Measurements from ENCODE around the gene HDAC7. TPM values are rescaled to one million over a fixed set of nuclear protein-coding genes. Genes with fewer than 3 reads are reported as not detected.
A peak's percentile ranks its signal among the peaks of the same experiment; 100 is the strongest.
"Not testable (repeated sequence)": the region's sequence is repeated elsewhere in the genome, so short reads cannot be mapped to it uniquely, and the experiment has no call there.

HDAC7 gene
- total and polyA plus RNA-seq, 7 experiments from 2014 or later = 16.7 to 194 (median 153) TPM

- Mint-ChIP-seq H3K36me3 (peaks cover 0 to 11% (median 3%) of the 10 kb centered on the region in 5 donors), H3K9me3 (no peaks in the 10 kb centered on the region), H3K27ac (peak overlapping the region in 1 of 9 donors; percentile 18), H3K4me1 (peaks cover 0 to 18% (median 0%) of the 10 kb centered on the region in 7 donors), H3K27me3 (no peaks in the 10 kb centered on the region), H3K4me3 (no peak overlapping the region)
- intact Hi-C loops (cut with micrococcal nuclease) = no loop called here
- Histone ChIP-seq H3K27me3 (ENCODE audit: control insufficient read depth in 2 of 2, insufficient read depth in 2 of 2, low read length in 2 of 2) (no peaks in the 10 kb centered on the region), H3K27ac (ENCODE audit: low read depth, low read length) (no peak overlapping the region), H3K4me3 (ENCODE audit: low read length) (no peak overlapping the region), H3K4me1 (ENCODE audit: control insufficient read depth in 2 of 2, insufficient read depth in 2 of 2, low read length in 2 of 2) (no peaks in the 10 kb centered on the region), H3K9me3 (ENCODE audit: control insufficient read depth in 2 of 3, low read length in 3 of 3) (no peaks in the 10 kb centered on the region), H3K36me3 (ENCODE audit: control insufficient read depth in 2 of 3, insufficient read depth in 3 of 3, low read length in 3 of 3) (no peaks in the 10 kb centered on the region)
- DNase-seq (no peak), ATAC-seq (no peak)
- ChIA-PET CTCF (interaction anchor here (13.3 to 20.1 kb wide), 3 partner anchors 32 to 99 kb away, joined by 167 to 539 read pairs (median 330); partner anchors contain the start of genes HDAC7 and SLC48A1), POLR2A (interaction anchor here (0.9 kb wide), 1 partner anchor 10 kb away, joined by 3 read pairs; no protein-coding TSS in a partner anchor)
These were observed 23.7 kb upstream of the HDAC7 start for GRCh38 chr12:47843226-47843980.

DNA sequence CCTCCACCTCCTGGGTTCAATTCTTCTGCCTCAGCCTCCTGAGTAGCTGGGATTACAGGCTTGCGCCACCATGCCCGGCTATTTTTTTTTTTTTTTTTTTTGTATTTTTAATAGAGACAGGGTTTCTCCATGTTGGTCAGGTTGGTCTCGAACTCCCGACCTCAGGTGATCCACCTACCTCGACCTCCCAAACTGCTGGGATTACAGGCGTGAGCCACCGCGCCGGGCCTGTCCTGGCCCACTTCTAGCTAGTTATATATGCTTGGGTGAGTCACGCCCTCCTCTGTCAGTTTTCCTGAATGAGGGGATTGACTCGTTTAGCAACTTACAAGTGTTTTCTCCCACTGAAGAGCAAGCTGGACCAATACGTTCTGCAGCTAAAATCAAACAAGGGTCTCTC, 22.8 kb upstream of the HDAC7 start:
- H3K4me3 Mint-ChIP-seq; H3K36me3 Mint-ChIP-seq; intact Hi-C loops (cut with micrococcal nuclease); H3K4me1 ChIP-seq (ENCODE audit: control insufficient read depth in 2 of 2, insufficient read depth in 2 of 2, low read length in 2 of 2); H3K27me3 ChIP-seq (ENCODE audit: control insufficient read depth in 2 of 2, insufficient read depth in 2 of 2, low read length in 2 of 2); H3K27ac Mint-ChIP-seq; H3K27me3 Mint-ChIP-seq; H3K27ac ChIP-seq (ENCODE audit: low read depth, low read length); H3K9me3 ChIP-seq (ENCODE audit: control insufficient read depth in 2 of 3, low read length in 3 of 3); DNase-seq; H3K9me3 Mint-ChIP-seq; H3K4me3 ChIP-seq (ENCODE audit: low read length); H3K36me3 ChIP-seq (ENCODE audit: control insufficient read depth in 2 of 3, insufficient read depth in 3 of 3, low read length in 3 of 3); ATAC-seq: not testable (repeated sequence)
- peaks cover 2 to 27% (median 5%) of the 10 kb centered on the region in 7 donors for H3K4me1 Mint-ChIP-seq
- ChIA-PET POLR2A (interaction anchor here (0.5 to 0.6 kb wide), 2 partner anchors 102 to 829 kb away, joined by 3 to 4 read pairs; no protein-coding TSS in a partner anchor), CTCF (interaction anchor here (7.7 to 20.1 kb wide), 4 partner anchors 31 to 98 kb away, joined by 66 to 539 read pairs (median 248); partner anchors contain the start of genes HDAC7 and SLC48A1)

DNA sequence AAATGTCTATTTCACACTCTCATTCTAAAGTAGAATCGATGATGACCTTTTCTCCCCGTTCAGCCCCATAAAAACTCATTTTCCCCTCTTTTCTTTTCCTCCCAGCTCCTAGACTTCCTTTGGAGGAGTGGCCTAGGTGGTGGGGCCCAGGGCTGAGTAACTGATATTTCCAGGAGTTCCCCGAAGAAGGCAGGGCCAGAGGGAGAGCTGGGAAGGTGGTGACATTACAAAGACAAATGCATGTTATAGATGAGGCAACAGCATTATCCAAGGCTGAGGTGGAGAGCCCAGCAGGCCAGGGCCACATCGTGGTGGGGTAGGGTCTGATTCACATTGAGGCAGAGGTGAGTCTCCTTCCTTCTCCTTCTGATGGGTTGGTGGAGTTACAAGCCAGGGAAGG, 22.2 kb upstream of the HDAC7 start:
- no peaks in the 10 kb centered on the region for H3K27me3 ChIP-seq (ENCODE audit: control insufficient read depth in 2 of 2, insufficient read depth in 2 of 2, low read length in 2 of 2)
- ATAC-seq (no peak), DNase-seq (no peak)
- POLR2A ChIA-PET = interaction anchor here (0.5 to 0.6 kb wide), 2 partner anchors 102 to 829 kb away, joined by 3 to 4 read pairs; no protein-coding TSS in a partner anchor
- Mint-ChIP-seq H3K4me1 (peaks cover 4 to 29% (median 11%) of the 10 kb centered on the region in 7 donors), H3K9me3 (no peaks in the 10 kb centered on the region), H3K36me3 (peaks cover 0 to 9% (median 3%) of the 10 kb centered on the region in 5 donors), H3K4me3 (no peak overlapping the region), H3K27ac (no peak overlapping the region), H3K27me3 (no peaks in the 10 kb centered on the region)
- peaks cover 0 to 9% of the 10 kb centered on the region in 2 donors for H3K4me1 ChIP-seq (ENCODE audit: control insufficient read depth in 2 of 2, insufficient read depth in 2 of 2, low read length in 2 of 2)
- CTCF ChIA-PET = interaction anchor here (0.7 to 20.1 kb wide), 7 partner anchors 10 to 127 kb away, joined by 3 to 539 read pairs (median 66); partner anchors contain the start of genes HDAC7 and SLC48A1
- intact Hi-C loops (cut with micrococcal nuclease) = no loop called here
- no peaks in the 10 kb centered on the region for H3K9me3 ChIP-seq (ENCODE audit: control insufficient read depth in 2 of 3, low read length in 3 of 3)
- H3K27ac ChIP-seq (ENCODE audit: low read depth, low read length) = no peak overlapping the region
- no peaks in the 10 kb centered on the region for H3K36me3 ChIP-seq (ENCODE audit: control insufficient read depth in 2 of 3, insufficient read depth in 3 of 3, low read length in 3 of 3)
- no peak overlapping the region for H3K4me3 ChIP-seq (ENCODE audit: low read length)

GRCh38 chr12:47841501-47841900, 21.8 kb upstream of the HDAC7 start:
- ChIA-PET POLR2A (interaction anchor here (1.1 kb wide), 1 partner anchor 21 kb away, joined by 3 read pairs; the partner anchor contains the start of gene HDAC7), CTCF (interaction anchor here (0.7 to 20.1 kb wide), 8 partner anchors 9 to 189 kb away, joined by 3 to 539 read pairs (median 61); partner anchors contain the start of genes HDAC7 and SLC48A1)
- H3K27me3 Mint-ChIP-seq = no peaks in the 10 kb centered on the region
- no peaks in the 10 kb centered on the region for H3K36me3 ChIP-seq (ENCODE audit: control insufficient read depth in 2 of 3, insufficient read depth in 3 of 3, low read length in 3 of 3)
- peaks cover 0 to 9% (median 3%) of the 10 kb centered on the region in 5 donors for H3K36me3 Mint-ChIP-seq
- H3K4me1 ChIP-seq (ENCODE audit: control insufficient read depth in 2 of 2, insufficient read depth in 2 of 2, low read length in 2 of 2) = peaks cover 0 to 13% of the 10 kb centered on the region in 2 donors
- no peak overlapping the region for H3K4me3 Mint-ChIP-seq
- no peak overlapping the region for H3K27ac Mint-ChIP-seq
- intact Hi-C loops (cut with micrococcal nuclease) = no loop called here
- ATAC-seq (no peak), DNase-seq (no peak)
- no peaks in the 10 kb centered on the region for H3K27me3 ChIP-seq (ENCODE audit: control insufficient read depth in 2 of 2, insufficient read depth in 2 of 2, low read length in 2 of 2)
- no peak overlapping the region for H3K4me3 ChIP-seq (ENCODE audit: low read length)
- no peaks in the 10 kb centered on the region for H3K9me3 ChIP-seq (ENCODE audit: control insufficient read depth in 2 of 3, low read length in 3 of 3)
- no peaks in the 10 kb centered on the region for H3K9me3 Mint-ChIP-seq
- H3K4me1 Mint-ChIP-seq = peaks cover 7 to 32% (median 15%) of the 10 kb centered on the region in 7 donors
- no peak overlapping the region for H3K27ac ChIP-seq (ENCODE audit: low read depth, low read length)

DNA sequence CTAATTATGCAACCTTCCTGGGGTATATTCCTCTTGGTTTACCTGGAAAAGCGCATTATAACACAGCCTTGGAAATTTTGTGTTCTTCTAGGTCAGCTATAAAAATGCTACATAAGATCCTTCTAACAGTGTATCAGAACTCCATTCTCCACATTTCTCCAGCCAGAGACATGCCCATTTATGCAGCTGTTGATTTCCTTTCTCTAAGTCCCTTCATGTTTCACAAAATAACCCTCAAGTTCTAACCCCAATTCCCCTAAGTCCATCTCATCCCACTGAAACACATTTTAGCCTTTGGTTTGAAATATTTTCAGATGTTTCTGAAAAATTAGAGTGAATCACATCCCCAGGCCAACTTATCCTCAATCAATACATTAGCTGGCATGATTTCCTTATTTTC, 20.9 kb upstream of the HDAC7 start:
- Mint-ChIP-seq H3K27ac (peak overlapping the region in 3 of 9 donors; percentile 5 to 21 (median 11)), H3K27me3 (no peaks in the 10 kb centered on the region), H3K36me3 (peaks cover 0 to 5% (median 3%) of the 10 kb centered on the region in 5 donors), H3K4me1 (peaks cover 13 to 41% (median 24%) of the 10 kb centered on the region in 7 donors), H3K9me3 (no peaks in the 10 kb centered on the region), H3K4me3 (no peak overlapping the region)
- Histone ChIP-seq H3K9me3 (ENCODE audit: control insufficient read depth in 2 of 3, low read length in 3 of 3) (no peaks in the 10 kb centered on the region), H3K27ac (ENCODE audit: low read depth, low read length) (no peak overlapping the region), H3K4me3 (ENCODE audit: low read length) (no peak overlapping the region), H3K27me3 (ENCODE audit: control insufficient read depth in 2 of 2, insufficient read depth in 2 of 2, low read length in 2 of 2) (no peaks in the 10 kb centered on the region), H3K36me3 (ENCODE audit: control insufficient read depth in 2 of 3, insufficient read depth in 3 of 3, low read length in 3 of 3) (no peaks in the 10 kb centered on the region), H3K4me1 (ENCODE audit: control insufficient read depth in 2 of 2, insufficient read depth in 2 of 2, low read length in 2 of 2) (peaks cover 0 to 23% of the 10 kb centered on the region in 2 donors)
- no peak for DNase-seq
- ATAC-seq = no peak
- ChIA-PET POLR2A (interaction anchor here (1.1 to 3.8 kb wide), 4 partner anchors 21 to 131 kb away, joined by 3 to 19 read pairs (median 4); partner anchors contain the start of genes HDAC7 and SLC48A1), CTCF (interaction anchor here (0.8 to 20.1 kb wide), 11 partner anchors 9 to 344 kb away, joined by 3 to 539 read pairs (median 21); partner anchors contain the start of genes HDAC7 and SLC48A1)
- intact Hi-C loops (cut with micrococcal nuclease) = no loop called here

- DNase-seq (no peak), ATAC-seq (no peak)
- Mint-ChIP-seq H3K4me1 (peaks cover 24 to 54% (median 36%) of the 10 kb centered on the region in 7 donors), H3K9me3 (no peaks in the 10 kb centered on the region), H3K27ac (no peak overlapping the region), H3K36me3 (peaks cover 0 to 2% (median 0%) of the 10 kb centered on the region in 5 donors), H3K27me3 (no peaks in the 10 kb centered on the region), H3K4me3 (no peak overlapping the region)
- intact Hi-C loops (cut with micrococcal nuclease) = loop anchor here in 1 of 2 donors (5.0 kb wide), 1 partner anchor 187 kb away; no protein-coding TSS in a partner anchor
- ChIA-PET CTCF (interaction anchor here (0.7 to 20.1 kb wide), 26 partner anchors 8 to 618 kb away, joined by 3 to 539 read pairs (median 5); partner anchors contain the start of genes HDAC7, SLC48A1 and VDR), POLR2A (interaction anchor here (0.9 to 16.4 kb wide), 9 partner anchors 15 to 124 kb away, joined by 3 to 364 read pairs (median 7); partner anchors contain the start of gene HDAC7)
- Histone ChIP-seq H3K9me3 (ENCODE audit: control insufficient read depth in 2 of 3, low read length in 3 of 3) (no peaks in the 10 kb centered on the region), H3K4me3 (ENCODE audit: low read length) (no peak overlapping the region), H3K27ac (ENCODE audit: low read depth, low read length) (no peak overlapping the region), H3K4me1 (ENCODE audit: control insufficient read depth in 2 of 2, insufficient read depth in 2 of 2, low read length in 2 of 2) (peaks cover under 1 to 33% of the 10 kb centered on the region in 2 donors), H3K36me3 (ENCODE audit: control insufficient read depth in 2 of 3, insufficient read depth in 3 of 3, low read length in 3 of 3) (no peaks in the 10 kb centered on the region), H3K27me3 (ENCODE audit: control insufficient read depth in 2 of 2, insufficient read depth in 2 of 2, low read length in 2 of 2) (no peaks in the 10 kb centered on the region)
These were observed 19.6 kb upstream of the HDAC7 start for GRCh38 chr12:47839214-47839876.

Data from naive thymus-derived CD4-positive, alpha-beta T cell (primary cell).